GM12873 (cell line): ENCODE data around the gene SLC10A3.

Source experiments
- CTCF ChIP-seq: IDR thresholded peaks from 2 replicates; pipeline ENCODE4 v1.5.1; 2012; ENCODE audit warnings: low read depth, mild to moderate bottlenecking, moderate library complexity, low read length, control low read depth; ENCODE audit not compliant: insufficient read depth; ENCODE audit errors: missing control alignments

Gene SLC10A3

GRCh38 chrX:154465601-154466000, 24.8 kb downstream of the SLC10A3 start:
- no peak for TF ChIP-seq CTCF

GRCh38 chrX:154464806-154465365, 25.5 kb downstream of the SLC10A3 start:
- no peak for TF ChIP-seq CTCF

- no peak for TF ChIP-seq CTCF
These were observed 26.7 kb downstream of the SLC10A3 start for GRCh38 chrX:154463611-154464220.

GRCh38 chrX:154462396-154462795, 28.0 kb downstream of the SLC10A3 start:
- TF ChIP-seq CTCF = no peak

GRCh38 chrX:154460326-154460725, 30.1 kb downstream of the SLC10A3 start:
- no peak for TF ChIP-seq CTCF

- no peak for TF ChIP-seq CTCF
These were observed 30.6 kb downstream of the SLC10A3 start for GRCh38 chrX:154459832-154460231.

- TF ChIP-seq CTCF = no peak
These were observed 31.3 kb downstream of the SLC10A3 start for GRCh38 chrX:154458954-154459778.
